GM12865 (cell line): Measurements from ENCODE around the gene CBFA2T3.

Experiments used
- DNase-seq: peaks from one replicate; pipeline ENCODE4 v3.0.0; 2010; ENCODE audit warnings: low read depth
- H3K4me3 ChIP-seq: 2 replicates; pipeline ENCODE4 v1.5.1; 2011; ENCODE audit warnings: mild to moderate bottlenecking, low read depth, low read length, control low read depth
- TF ChIP-seq, protein P1 (sequence below): IDR thresholded peaks from 2 replicates; pipeline ENCODE4 v1.5.1; 2011; ENCODE audit warnings: low read length, control low read depth, low read depth, inconsistent platforms; ENCODE audit not compliant: insufficient read depth; ENCODE audit errors: missing control alignments

The CBFA2T3 gene

DNA sequence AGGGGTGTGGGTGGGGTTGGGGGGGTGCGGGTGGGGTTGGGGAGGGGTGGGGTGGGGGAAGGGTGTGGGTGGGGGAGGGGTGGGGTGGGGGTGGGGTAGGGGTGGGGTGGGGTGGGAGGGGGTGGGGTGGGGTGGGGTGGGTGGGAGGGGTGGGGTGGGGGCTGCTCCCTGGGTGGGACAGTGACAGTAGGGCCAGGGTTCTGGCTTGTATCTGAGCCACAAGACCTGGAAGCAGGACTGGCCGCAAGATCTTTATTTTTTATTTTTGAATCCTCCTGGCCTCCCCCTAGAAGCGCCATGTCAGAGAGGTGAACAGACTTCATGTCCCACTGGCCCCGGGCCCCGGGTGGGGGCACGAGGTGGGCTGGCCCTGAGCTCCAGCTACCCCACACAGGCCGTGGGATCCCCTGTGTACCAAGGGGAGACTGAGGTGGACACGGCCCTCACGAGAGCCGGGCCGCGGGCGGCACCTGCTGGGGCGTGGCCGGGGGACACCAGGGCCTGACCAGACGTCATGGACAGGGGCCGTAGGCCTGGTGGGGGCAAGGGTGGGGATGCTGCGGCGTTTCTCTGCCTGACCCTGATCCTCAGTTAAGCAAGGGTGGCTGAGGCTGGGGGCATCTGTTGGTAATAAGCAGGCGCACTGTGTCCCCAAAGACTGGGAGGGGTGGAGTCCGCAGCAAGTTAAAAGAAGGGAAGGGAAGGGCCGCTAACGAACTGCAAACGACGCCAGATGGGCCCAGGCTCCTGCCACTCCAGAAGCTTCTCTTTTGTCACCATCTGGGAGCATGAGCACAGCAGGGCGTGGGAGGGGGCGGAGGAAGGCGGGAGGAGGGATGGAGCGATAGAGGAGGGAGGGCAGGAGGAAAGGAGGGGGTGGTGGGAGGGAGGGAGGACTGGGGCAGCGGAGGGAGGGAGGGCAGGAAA, 88.3 kb downstream of the CBFA2T3 start:
- TF ChIP-seq, protein P1, sequence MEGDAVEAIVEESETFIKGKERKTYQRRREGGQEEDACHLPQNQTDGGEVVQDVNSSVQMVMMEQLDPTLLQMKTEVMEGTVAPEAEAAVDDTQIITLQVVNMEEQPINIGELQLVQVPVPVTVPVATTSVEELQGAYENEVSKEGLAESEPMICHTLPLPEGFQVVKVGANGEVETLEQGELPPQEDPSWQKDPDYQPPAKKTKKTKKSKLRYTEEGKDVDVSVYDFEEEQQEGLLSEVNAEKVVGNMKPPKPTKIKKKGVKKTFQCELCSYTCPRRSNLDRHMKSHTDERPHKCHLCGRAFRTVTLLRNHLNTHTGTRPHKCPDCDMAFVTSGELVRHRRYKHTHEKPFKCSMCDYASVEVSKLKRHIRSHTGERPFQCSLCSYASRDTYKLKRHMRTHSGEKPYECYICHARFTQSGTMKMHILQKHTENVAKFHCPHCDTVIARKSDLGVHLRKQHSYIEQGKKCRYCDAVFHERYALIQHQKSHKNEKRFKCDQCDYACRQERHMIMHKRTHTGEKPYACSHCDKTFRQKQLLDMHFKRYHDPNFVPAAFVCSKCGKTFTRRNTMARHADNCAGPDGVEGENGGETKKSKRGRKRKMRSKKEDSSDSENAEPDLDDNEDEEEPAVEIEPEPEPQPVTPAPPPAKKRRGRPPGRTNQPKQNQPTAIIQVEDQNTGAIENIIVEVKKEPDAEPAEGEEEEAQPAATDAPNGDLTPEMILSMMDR, result no peak
- no peak overlapping the region for H3K4me3 ChIP-seq
- no peak for DNase-seq

DNA sequence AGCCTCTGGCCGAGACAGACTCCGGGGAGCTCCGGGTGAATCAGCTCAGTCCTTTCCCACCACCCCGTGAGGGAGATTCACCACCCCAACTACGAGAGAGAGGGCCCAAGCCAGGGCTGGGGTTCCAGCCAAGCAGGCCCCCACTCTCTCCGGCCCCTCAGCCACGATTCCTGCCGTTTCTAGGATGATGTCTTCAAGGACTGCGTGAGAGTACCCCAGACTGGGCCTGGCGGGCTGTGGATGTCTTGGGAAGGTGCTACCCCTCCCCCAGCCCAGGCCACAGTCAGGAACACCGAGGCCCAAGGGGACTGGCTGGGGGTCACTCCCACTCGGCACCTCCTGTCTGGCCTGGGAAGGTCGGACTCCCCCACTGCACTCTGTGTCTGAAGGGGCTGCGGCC, 89.0 kb downstream of the CBFA2T3 start:
- TF ChIP-seq, protein P1, result no peak
- DNase-seq, result no peak
- no peak overlapping the region for H3K4me3 ChIP-seq

DNA sequence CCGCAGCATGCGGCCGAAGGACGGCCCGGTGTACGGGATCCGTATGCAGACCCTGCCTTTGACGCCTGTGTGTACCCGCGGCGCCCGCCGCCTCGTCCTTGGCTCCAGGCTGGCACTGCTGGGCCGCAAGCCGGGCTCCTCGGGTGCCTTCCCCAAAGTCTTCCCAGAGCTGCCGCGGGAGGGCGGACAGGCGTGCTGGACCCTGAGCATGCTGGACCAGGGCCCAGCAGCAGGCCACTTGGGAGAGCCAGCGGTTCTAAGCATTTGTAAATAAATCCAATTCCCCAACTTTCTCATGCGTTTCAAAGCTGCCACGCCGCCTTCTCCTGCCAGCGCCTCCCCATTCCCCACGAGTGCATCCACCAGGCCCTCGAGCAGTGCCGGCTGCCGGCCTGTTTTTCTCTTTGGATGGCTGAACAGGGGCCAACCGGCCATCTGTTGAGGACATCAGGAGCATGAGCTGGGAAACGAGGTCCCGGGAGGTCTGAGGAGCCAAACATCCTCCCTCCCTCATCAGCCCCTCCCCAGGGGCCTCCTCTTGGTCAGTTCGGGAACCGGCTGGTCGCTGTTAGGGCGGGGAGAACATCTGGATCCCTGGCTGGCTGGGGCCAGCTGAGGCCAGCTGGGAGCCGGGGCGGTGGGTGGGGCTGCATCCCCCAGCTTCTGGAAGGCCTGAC, 90.0 kb downstream of the CBFA2T3 start:
- no peak overlapping the region for H3K4me3 ChIP-seq
- TF ChIP-seq, protein P1, result no peak
- no peak for DNase-seq

DNA sequence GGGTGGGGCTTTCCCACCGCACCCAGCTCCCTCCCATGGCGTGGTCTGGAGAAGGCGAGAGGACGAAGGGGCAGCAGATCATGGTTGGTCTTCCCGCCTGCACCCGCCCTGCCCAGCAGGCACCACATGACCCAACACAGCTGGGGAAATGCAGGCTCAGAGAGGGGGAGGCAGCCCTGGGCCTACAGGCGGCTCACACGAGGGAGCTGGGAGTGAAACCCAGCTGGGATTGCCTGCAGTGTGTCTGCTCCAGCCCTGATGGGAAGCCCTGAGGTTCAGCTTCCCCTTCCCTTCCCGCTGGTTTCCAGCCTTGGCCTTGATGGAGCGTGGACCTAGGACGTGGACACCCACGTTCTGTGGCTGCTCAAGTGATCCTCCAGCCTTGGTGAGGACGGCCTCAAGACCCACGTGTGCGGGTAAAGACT, 90.6 kb downstream of the CBFA2T3 start:
- no peak for DNase-seq
- no peak overlapping the region for H3K4me3 ChIP-seq
- TF ChIP-seq, protein P1, result no peak

DNA sequence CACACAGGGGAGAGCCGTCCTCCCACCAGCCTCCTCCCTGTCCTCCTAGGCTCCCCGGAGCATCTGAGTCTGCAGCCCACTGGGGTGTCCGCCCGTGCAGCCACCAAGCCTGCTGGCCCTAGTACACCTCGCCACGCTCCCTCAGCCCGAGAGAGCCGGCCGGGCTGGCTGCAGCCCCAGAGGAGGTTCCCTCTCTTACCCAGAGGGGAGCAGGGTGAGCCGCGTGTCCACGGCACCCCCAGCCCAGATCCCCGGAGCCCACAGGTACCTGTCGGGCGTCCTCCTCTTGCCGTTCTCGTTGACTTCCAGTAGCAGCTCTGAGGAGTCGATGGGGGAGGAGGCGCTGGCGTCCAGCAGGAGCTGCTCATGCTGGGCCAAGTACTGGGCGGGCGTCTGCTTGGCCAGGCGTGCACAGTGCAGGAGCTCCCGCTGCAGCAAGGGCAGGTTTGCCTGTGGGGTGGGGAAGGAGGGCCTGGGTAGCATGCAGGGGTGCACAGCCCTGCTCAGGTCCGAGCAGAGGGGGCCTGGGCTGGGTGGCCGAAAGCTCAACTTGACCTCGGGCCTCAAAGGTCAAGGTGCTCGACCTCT, 91.2 kb downstream of the CBFA2T3 start:
- H3K4me3 ChIP-seq, result no peak overlapping the region
- TF ChIP-seq, protein P1, result no peak
- DNase-seq, result no peak

DNA sequence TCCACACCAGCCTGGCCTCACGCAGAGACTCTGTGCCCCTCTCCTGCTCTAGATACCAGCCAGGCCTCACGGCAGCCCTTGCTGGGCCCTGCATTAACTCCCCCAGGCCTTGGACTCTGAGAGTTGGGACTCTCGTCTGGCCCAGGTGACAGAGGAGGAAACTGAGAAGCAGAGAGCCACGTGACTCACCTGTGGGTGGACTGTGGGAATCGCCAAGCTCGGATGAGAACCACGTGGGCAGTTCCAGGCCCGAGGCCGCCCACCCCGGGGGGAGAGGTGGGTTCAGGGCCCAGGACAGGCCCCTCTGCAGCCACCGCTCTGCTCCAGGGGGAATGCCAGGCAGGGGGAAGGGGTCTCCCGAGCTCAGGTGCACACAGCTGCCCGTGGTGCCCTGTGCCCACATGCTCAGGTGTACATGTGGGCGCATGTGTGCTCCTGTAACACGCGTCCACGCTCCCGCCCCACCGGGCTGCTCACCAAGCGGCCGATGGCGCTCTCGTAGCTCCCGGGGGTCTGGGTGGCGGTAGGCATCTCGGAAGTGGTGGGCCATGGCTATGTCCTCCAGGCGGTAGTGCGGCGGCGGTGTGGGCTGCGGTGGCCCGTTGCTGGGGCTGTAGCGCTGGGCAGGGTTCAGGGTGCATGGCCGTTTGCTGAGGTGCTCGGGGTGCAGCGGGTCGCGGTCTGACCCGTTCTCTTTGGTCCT, 92.3 kb downstream of the CBFA2T3 start:
- DNase-seq, result no peak
- TF ChIP-seq, protein P1, result no peak
- H3K4me3 ChIP-seq, result no peak overlapping the region
